Stimulated activated naive CD4-positive, alpha-beta T cell (primary cell): ENCODE measurements around the gene FOXK1.

ENCODE experiments used
- DNase-seq, 6 experiments: peaks; one replicate each; lab custom pipeline; 2025; lab: John Stamatoyannopoulos, UW

The FOXK1 gene

DNA sequence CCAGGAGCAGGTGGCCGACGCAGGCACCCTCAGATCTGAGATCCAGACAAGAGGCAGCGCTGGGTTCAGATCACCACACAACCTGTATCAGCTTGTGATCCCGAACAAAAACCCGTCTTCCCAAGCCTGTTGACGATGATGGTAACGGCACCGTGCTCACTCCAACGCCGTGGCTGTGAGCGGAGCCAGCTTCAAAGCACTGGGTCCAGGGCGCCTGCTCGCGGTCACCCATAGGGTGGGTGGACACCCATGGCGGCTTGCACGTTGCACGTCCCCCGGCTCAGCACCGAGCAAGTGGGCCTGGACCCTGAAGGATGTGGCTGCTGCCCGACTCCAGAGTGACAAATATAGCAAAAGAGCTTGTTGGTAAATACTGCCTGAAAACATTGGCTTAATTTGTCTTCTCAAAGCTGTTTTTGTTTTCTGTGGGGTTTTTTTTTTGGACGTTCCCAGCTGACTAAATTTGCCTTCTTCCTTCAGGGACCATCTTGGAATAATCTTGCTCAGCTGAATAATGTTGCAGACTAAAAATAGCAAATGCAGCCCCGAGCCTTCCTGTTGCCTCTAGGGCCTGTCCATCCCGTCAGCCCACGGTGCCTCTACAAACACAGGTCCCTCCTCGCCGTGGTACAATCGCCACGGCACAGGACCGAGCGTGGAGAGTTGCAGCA is 41.0 kb downstream of the FOXK1 start:
- no peak for DNase-seq

DNA sequence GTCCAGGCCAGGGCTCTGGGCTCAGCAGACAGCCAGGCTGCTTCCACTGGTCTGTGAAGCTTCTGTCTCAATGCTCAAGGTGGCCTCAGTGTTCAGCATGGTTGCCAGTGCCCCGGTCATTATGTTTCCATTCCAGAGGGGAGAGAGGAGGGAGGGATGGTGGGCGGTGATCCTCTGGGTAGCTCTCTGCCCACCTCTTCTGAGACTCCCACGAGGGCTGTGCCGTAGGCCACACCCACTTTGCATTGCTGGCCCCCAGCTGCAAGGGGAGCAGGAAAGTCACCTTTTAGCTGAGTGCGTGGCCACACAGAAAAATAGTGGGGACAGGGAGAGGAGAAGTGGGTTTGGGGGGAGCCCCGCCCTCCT is 42.5 kb downstream of the FOXK1 start:
- DNase-seq: no peak

DNA sequence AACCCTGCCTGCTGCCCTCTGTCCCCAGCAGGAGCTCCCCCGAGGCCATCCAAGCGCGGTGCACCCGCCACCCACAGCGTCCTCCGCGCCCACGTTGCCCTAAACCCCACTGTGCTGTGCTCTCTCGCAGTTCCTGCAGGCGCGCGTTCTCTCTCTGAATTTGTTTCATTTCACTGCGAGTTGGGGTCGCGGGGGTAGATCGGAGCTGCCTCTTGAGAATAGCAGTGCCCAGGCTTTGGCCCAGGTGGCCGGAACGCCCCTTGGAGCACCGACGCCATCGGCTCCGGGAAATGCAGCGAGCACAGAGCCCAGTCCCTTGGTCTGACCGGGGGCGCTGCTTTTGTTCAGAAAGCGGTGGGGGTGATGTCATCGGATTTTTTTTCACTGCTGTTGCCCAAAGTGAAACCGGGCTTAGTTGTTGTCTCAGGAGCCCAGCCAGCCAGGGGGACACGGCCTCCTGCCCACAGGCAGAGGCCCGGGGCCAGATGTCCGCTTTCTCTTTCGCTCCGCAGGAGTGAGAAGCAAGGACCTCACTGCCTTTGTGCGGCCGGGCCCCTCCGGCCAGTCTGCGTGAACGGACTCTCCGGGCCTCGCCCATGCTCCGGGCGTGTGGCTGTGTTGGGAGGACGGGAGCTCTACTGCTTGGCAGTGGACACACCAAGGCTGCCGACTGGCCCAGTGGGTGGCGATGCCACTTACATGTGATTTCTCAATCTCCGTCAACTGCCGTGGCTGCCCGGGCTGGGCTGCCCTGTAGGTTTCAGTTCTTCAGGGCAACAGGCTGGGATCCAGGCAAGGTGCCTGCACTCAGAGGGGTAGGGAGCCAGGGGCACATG is 43.1 kb downstream of the FOXK1 start:
- peak; percentile 16 to 78 (median 52) for DNase-seq

DNA sequence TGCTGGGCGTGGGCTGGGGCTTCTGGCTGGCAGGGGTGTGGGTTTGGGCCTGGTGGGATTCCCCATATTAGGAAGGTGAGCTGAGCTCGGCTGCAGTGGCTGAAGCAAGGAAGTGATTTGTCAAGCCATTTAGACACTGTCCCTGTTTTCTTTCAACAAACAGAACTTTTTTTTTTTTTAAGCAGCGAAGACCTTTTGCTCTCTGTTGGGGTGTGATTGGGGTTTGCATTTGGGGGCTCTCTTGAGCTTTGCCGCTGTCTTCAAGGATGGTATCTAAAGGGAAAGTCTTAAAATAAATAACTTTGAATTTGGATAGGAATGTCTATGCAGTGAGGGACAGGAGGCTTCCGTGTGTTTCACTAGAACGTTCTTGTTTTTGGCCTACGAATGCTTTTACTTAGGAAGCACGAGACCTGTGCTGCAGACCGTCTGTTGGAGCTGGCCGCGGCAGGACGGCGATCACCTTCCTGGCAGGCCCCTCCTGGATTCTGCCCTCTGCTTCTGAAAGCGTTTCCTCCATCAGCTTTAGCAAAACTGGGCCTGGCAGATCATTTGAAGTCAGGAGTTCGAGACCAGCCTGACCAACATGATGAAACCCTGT is 43.9 kb downstream of the FOXK1 start:
- DNase-seq: no peak

DNA sequence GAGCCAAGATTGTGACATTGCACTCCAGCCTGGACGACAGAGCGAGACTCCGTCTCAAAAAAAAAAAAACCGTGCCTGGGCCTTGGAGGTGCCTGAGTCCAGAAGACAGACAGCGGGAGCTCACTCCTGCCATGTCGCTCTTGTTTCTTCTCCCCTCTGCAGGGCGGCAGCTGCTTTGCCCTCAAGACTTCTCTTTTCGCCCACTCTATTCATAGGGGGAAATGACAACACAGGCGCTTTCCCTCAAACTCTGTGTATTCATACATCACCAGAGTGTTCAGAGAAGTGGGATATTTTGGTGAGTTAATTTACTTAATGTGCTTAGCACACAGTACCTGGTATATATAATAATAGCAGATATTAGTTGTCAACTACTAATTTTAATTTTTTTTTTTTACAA is 44.5 kb downstream of the FOXK1 start:
- no peak for DNase-seq

DNA sequence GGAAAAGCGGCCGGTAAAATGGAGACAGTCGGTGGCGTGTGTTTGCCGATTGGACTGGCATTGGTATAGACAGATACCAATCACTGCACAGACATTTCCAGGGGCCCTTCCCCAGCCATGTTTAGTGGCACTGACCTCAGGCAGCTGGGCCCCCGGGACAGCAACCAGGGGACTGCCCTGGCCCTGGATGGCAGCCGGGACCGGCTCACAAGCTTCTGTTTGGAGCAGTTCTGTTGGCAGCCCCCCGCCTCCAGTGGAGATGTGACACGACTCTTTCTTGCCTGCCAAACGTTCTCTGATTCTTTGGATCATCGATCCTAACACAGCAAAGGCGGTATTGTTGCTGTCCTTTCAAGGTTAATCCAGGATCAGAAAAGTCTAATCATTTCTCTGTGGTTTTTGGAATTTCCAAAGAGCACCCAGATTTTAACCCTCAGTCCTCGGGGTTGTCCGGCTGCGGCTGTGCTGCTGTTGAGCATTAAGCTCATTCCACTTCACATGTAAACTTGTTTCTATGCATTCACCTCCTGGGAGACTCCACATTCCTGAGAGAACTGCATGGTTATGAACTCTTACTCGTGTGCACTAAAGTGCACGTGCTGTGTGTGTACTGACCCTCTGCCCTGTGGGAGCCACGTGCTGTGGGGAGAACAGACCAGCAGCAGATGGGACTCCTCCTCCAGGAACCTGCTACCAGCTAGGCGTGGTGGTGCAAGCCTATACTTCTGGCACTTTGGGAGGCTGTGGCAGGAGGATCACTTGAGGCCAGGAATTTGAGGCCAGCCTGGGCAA is 46.0 kb downstream of the FOXK1 start:
- no peak for DNase-seq

DNA sequence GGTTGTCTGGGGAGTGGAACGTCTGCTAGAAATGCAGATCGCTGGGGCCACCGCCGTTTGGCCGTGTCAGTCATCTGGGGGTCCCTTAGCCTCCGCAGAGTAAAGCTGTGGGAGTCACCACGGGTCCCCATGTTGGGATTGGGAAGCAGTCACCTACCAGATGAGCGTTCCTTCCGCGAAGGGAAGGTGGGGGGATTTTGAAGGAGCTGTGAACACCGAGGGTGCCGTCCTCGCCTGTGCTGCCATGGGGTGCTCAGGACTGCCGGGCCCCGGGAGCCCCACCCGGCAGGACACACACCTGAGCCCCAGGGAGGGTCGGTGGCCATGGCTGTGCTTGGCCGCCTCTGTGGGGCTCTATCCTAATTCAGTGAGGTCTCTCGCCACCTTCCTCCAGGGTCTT is 47.2 kb downstream of the FOXK1 start:
- DNase-seq: no peak

DNA sequence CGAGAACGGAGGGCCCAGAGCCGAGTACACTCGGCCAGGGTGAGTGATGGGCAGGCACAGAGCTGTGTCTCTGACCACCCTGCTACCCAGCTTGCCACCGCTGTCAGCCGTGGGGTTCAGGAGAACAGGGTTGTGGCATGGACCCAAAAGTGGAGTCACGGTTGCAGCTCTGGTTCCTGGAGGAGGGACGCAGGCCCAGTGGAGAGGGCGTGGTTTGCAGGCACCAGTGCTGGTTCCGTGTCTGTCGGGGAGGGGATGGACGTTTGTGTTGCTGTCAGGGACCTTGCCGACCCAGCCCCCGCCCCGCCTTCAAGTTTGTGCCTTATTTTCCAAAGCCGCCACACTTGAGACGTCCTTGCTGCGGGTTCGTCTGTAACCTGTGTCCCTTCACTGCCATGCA is 48.2 kb downstream of the FOXK1 start:
- no peak for DNase-seq

DNA sequence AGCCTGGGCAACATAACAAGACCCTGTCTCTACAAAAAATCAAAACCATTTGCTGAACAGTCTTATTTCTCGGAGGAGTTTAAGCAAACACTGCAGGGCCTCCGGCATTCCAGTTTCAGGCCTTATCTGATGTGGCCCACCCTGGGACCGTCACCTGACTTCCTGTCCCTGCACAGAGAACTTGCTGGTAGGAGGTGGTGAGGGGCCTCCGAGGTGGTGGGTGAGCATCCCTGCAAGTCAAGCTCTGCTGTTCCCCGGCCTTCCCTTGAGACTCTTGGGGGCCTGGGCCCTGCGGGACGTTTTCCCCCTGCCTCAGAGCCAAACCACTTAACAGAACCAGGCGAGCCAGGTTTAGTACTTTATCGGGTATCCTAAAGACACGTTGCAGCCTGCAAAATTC is 48.9 kb downstream of the FOXK1 start:
- DNase-seq: no peak

DNA sequence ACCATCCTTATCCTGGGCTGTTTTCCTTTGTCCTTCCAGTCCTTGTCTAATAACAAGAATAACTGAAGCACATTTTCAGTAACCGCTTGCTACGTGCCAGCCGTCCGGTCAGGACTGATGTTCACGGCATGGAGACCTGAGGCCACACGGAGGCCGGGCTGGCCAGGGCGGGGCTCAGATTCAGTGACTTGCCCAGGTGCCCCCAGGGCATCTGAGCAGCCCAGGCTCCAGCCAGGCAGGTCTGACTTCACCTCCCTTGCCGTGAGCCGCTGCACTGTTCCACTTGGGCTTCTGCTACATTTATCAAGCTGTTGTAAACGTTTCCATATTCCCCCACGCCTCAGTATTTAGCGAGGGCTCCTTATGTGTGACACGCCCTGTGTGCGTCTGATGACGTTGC is 49.7 kb downstream of the FOXK1 start:
- DNase-seq: no peak

DNA sequence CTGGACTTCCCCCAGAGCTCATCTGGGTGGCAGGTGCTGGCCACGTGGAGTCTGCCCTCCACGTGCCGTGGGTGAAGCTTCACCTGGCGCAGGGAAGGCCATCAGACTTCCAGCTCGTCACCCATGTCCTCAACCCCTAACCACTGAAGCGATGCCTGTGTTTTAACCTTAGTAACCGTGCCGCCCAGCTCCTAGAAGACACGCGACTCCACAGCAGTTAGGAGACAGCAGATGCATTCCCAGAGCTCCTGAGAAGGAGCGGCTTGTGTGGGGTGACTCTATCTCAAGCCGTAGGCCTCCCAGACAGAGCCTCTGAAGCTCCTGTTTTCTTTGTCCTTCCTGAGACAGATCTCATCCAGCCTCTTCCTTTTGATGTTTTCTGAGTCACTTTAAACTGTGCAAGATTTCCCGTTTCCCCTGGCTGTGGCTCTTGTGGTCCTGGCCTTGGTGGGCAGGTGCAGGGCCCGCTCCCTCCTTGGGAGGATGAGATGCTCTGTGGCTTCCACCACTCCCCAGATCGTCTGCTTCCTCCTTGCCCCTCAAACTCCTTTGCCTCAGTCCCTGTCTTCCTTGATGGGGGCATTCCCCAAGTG is 51.9 kb downstream of the FOXK1 start:
- peak in 3 of 6 experiments; percentile 18 to 20 (median 19) for DNase-seq

DNA sequence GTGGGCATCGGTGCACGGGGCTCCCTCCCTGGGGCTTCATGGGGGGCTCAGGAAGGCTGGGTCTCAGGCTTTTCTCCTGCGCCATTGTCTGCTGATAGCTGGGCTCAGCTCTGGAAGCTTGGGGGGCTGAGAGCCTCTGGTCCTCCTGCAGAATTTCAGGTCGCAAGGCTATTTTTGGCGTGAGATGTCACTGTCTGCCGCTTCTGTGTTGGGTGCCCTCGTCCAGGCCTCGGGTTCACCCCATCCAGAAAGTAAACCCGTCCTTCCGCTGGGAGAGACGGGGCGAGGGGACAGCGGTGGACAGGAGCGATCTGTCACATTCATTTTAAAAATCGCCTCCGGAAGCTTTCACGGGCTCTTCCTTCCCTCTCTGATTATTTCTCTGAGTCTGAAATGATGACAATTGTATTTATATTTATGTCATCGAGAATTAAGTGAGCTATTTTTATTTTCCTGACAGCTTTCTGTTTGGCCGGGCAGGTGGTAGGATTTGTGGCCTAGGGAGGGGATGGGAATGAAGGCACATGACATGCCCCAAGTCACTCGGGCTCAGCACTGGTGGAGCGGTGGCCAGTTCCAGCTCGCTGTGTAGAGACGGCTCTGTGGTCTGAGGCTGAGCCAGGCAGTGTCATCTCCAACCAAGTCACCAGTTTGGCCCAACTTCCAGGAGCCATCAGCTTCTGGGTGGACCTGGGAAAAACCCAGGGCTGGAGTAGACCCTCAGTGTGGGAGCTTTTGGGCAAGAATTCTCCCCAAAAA is 52.7 kb downstream of the FOXK1 start:
- DNase-seq: no peak

DNA sequence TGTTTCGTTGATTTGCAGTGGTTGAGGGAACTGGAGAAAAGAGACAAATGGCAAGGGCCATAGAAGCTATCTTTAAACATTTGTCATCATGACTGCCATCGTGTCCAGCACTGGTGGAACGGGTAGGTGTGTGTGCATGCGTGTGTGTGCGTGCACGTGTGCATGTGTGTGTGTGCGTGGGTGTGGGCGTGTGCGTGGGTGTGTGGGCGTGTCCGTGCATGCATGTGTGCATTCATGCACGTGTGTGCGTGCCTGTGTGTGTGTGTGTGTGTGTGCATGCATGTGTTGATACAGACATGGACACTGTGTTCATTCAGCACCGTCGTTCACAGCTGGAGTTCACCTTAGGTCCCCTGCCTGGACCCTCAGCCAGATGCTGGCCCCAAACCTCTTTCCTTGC is 55.2 kb downstream of the FOXK1 start:
- DNase-seq: no peak

DNA sequence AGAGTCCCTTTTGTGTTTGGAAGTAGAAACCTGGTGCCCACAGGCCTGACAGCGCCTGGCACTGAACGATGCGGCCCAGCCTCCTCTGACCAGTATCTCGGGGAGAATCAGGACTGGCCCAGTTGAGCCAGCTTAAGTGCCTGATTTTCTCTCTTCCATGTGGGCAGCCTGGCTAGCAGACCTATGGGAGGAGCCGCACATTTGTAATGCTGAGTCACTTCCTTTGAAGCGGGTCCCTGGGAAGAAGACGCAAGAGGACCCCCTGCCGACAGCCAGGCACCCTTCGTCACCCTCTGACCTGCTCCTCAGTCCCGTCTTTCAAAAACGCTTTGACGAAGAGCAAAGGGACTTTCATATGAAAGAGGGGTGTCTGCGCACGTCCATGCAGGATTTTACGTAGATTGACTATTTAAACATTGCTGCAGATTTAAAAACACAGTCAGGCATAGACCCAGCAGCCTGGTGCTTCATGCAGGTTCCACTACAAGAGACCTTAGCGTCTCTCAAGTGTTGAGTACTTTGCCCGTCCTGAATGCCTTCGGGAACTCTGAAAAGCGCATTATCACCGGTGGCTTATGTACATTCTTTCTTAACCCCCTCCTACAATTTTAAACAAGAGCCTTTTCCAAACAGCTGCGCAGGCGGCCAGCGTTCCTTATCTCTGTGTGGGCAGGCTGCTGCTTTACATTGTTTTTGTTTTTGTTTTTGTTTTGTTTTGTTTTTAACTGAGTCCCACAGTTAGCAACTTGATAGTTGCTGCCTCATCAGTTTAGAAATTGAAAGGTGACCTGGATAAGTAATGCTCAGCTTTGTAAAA is 56.8 kb downstream of the FOXK1 start:
- peak in 4 of 6 experiments; percentile 7 to 46 (median 17) for DNase-seq

DNA sequence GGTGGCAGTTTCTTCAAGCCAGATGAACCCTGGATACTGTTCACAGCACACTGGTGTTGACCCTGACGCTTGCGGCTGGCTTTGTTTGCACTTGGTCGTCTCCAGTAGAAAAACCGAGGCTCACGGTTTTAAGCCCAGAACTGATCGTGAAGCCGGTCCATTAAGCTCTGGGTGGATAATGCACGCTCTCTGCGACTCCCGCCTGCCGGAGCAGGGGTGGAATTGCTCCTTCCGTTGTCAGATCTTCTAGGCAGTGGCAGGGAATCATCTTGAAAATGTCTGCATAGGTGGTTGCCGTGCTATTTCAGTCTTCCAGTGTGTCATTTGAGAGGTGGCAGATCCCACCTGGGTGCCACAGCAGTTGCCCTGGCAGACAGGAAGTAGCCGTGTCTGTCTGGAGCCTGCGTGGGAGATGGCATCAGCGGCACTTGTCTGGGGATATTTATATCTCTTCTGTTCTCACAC is 57.5 kb downstream of the FOXK1 start:
- peak; percentile 49 to 69 (median 62) for DNase-seq

DNA sequence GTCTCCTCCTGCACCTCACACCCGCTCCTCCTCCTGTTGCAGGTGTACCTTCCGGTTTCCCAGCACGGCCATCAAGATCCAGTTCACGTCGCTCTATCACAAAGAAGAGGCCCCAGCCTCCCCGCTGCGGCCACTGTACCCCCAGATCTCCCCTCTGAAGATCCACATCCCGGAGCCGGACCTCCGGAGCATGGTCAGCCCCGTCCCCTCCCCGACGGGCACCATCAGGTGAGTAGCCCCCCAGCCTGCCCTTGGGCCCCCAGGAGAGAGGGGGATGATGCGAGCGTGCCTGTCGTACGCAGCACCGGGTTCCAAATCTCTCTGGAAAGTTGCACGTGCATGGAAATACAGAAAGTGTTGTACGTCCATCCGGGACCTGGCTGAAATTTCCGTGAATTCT is 58.7 kb downstream of the FOXK1 start:
- DNase-seq: no peak

DNA sequence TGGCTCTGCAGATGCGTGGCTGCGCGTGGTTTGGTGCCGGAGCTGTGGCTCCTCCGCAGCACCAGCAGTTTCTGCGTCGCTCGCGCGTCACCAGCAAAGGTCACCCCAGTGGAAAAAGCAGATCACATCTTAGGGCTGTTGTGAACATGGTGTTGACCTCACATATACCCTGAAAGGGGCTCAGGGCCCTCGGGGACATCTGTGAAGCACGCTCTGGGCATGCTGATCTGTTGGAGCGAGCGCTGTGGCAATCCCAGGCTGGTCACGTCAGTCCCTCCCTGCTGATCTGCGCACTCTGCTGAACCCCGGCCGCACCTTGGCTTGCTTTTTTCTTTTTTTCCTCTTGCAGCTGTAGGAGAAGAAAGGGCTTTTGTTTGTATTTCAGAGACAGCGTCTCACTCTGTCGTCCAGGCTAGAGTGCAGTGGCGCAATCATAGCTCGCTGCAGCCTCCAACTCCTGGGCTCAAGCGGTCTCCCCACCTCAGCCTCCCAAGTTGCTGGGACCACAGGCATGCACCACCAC is 60.0 kb downstream of the FOXK1 start:
- DNase-seq: peak in 1 of 6 experiments; percentile 15

DNA sequence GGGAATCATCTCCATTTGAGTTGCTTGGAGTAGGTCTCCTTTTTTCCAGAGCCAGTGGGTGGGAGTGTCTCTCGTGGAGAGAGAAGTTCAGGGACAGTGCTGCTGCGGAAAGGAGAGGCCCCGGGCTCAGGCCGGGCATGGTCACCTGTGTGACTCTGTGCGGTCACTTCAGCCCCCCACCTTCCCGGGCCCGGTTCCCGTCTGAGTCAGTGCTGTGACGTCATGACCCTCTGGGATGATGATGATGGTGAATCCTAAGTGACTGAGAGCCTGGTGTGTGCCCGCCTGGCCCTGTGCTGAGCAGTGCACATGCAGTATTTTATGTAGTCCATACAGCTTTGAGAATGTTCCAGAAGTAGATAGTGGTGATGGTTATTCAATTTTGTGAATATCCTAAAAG is 60.8 kb downstream of the FOXK1 start:
- no peak for DNase-seq

DNA sequence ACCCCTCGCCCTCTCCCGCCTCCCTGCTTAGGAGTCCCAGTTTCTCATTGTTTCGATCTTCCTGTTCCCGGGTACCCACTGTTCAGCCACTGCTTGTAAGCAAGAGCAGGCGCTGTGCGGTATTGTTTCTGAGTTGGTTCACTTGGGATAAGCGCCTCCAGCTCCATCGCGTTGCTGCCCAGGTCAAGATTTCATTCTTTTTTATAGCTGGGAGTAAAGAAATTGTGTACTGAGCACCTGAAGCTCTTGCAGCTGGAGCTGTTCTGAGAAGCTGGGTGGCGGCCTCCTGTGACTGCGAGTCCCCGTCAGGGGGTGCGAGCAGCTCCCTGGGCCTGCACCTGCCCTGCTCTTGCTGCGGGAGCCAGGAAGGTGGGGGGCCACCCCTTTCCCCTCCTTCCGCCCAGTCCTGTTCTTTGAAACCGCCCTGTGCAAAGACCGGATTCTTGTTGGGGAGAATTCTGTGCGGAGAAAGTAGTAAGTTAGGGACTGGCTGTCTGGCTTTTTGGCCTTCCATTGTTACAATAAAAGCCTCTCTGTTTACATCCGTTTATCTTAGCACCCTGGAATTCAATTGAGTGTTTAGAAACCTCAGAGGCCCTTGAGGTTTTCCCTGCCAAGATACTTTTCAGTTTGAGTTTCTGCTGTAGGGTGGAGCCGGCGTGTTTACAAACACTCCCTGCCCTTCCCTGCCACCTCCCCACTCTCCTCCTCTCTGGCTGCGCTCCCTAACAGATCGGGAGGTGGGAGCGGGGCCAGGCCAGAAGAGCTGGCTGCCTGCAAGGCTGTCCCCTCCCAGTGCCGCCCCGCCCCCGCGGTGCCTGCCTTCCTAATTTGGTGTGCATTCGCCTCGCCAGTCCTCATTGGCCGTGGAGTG is 62.5 kb downstream of the FOXK1 start:
- peak; percentile 60 to 90 (median 80) for DNase-seq
